Measurements from ENCODE around the gene KCNIP2. TPM values are rescaled to one million over a fixed set of nuclear protein-coding genes. Genes with fewer than 3 reads are reported as not detected.

Gene KCNIP2
- total RNA-seq, 1 donor = 0.86 TPM

DNA sequence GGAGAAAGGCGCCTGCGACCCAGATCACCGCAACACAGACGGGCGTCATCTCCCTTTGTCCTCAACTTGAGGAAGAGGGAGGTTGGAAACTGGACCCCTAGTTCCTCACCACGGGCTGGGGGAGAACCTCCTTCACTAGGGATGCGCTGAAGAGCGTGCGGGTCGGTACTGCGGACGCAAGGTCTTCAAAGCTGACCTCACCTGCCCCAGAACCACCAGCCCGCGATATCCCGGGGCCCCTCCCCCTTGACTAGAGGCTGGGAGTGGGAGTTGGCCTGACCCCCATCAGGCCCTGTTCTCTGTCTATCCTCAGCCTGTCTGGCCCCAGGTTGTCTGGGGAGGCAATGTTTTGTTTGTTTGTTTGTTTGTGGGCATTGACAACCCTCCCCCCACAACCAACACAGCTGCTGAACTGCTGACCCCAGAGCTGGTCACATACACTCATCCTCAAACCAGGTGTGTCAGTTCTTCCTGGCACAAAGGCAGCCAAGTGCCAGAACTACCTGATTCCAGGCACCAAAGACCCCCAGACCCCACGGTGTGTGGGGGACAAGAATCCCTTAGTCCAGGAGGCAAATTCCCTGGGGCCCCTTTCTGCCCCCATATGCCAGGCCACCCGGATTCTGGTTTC is 63.3 kb downstream of the KCNIP2 start:
- DNase-seq (ENCODE audit: low read depth) = no peak
- no peak for TF ChIP-seq CTCF (IDR thresholded peaks at IDR 0.05; ENCODE audit: insufficient read depth, low read depth, low read length)
- peak overlapping the region; percentile 37 for H3K4me3 ChIP-seq (ENCODE audit: low read depth, low read length)

- peak; percentile 83 for TF ChIP-seq CTCF (IDR thresholded peaks at IDR 0.05; ENCODE audit: insufficient read depth, low read depth, low read length)
- DNase-seq (ENCODE audit: low read depth) = peak; percentile 62
- H3K4me3 ChIP-seq (ENCODE audit: low read depth, low read length) = peak overlapping the region; percentile 46
Observed at GRCh38 chr10:101779544-101780186, 63.9 kb downstream of the KCNIP2 start.

GRCh38 chr10:101778781-101779543 is 64.6 kb downstream of the KCNIP2 start:
- DNase-seq (ENCODE audit: low read depth) = peak; percentile 45
- no peak for TF ChIP-seq CTCF (IDR thresholded peaks at IDR 0.05; ENCODE audit: insufficient read depth, low read depth, low read length)
- peak overlapping the region; percentile 46 for H3K4me3 ChIP-seq (ENCODE audit: low read depth, low read length)

DNA sequence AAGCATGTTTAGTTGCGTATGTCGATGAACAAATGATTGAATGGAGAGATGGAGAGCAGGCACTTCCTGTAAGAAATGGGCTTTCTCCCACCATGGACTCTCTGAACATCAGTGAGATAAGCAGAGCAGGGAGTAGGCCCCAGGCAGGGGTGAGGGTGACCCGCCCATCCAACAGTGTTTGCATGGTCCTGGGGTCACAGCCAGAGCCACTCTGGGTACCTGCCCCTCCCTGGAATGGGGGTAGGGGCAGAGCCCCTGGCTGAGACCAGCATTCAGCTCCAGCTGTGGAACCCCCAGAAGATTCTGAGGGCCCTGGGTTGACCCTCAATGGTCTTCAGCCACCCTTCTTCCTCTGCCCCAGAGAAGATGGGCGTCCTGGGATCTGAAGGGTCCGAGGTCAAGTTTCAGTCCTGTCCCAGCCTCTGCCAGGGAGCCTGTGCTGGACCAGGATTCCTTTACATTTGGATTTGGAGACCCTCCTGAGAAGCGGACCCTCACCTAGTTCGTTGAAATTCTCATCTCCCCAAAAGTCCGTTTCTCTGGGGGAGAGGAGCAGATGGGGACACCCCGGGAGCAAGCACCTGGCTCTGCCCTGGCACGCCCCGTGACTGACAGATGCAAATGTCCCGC is 65.3 kb downstream of the KCNIP2 start:
- H3K4me3 ChIP-seq (ENCODE audit: low read depth, low read length) = no peak overlapping the region
- TF ChIP-seq CTCF (IDR thresholded peaks at IDR 0.05; ENCODE audit: insufficient read depth, low read depth, low read length) = no peak
- no peak for DNase-seq (ENCODE audit: low read depth)

DNA sequence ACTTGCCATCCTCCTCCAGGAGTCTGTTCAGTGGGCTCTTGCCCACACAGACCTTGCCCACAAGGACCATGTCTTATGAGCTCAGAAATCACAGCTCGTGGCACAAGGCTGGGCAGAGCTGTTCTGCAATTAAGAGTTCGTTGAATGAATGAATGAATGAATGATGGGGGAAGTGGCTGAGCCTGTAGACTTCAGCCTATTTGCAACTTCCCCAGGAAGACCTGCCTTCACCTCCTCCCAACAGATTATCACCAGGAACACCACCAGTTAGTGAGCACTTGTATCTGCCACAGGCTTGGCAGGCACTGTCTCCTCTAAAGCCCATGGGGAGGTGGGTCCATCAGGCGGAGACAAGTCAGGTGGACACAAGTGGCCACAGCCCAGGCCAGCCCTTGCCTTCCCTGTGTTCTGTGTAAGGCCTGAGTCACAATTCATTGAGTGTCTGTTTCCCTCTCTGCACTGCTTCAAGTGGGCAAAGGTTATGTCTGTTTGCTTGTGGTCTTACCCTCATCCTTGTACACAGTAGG is 65.9 kb downstream of the KCNIP2 start:
- no peak for TF ChIP-seq CTCF (IDR thresholded peaks at IDR 0.05; ENCODE audit: insufficient read depth, low read depth, low read length)
- no peak for DNase-seq (ENCODE audit: low read depth)
- H3K4me3 ChIP-seq (ENCODE audit: low read depth, low read length) = no peak overlapping the region

DNA sequence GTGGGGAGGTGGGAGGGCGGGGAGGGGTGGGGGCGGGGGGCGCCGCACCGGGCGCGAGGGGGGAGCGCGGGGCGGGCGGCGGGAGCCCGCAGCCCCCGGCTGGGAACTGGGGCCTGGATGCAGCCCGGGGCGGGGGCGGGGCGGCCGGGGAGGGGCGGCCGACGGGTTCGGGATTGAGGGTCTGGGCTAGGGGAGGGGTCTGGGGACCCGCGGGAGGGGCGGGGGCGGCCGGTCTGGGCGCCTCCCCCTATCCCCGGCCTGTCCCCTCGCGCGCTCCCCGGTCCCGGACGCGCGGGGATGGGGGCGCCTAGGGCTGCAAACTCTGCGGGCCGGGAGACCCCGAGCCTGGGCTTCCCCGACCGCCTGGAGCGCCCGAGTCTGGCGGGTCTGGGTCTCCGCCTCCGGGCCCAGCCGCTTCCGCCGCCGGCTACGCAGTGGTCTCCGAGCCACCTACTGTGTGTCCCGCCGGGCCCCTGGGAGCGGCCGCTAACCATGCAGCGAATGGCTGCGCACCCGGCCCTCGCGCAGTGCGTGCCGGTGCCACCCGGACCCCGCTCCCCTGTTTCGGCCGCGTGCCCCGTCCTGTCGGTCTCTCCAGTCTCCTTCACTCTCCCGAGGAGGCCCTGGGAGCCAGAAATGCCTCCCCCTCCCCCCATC is 67.3 kb downstream of the KCNIP2 start:
- TF ChIP-seq CTCF (IDR thresholded peaks at IDR 0.05; ENCODE audit: insufficient read depth, low read depth, low read length) = no peak
- H3K4me3 ChIP-seq (ENCODE audit: low read depth, low read length) = no peak overlapping the region
- DNase-seq (ENCODE audit: low read depth) = no peak
